ENCODE data around the gene P2RY12.

DNA sequence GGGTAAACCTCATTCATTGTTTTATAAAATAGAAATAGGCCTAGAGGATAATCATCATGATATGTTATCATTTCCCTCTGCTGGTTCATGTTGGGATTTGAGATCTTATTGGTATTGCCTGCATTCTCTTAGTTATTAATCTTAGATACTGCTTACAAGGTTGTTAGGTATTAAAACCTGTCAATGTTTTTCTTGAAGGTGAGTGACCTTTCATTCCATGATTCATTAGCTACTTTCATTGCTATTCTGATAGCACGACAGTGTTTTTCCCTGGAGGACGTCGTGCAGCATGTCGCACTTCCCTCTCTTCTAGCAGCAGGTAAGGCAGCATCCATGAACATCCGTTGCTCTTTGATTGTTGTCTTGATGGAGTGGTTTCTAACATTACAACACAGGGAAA is 17.1 kb downstream of the P2RY12 start:
- TF ChIP-seq, protein P1, sequence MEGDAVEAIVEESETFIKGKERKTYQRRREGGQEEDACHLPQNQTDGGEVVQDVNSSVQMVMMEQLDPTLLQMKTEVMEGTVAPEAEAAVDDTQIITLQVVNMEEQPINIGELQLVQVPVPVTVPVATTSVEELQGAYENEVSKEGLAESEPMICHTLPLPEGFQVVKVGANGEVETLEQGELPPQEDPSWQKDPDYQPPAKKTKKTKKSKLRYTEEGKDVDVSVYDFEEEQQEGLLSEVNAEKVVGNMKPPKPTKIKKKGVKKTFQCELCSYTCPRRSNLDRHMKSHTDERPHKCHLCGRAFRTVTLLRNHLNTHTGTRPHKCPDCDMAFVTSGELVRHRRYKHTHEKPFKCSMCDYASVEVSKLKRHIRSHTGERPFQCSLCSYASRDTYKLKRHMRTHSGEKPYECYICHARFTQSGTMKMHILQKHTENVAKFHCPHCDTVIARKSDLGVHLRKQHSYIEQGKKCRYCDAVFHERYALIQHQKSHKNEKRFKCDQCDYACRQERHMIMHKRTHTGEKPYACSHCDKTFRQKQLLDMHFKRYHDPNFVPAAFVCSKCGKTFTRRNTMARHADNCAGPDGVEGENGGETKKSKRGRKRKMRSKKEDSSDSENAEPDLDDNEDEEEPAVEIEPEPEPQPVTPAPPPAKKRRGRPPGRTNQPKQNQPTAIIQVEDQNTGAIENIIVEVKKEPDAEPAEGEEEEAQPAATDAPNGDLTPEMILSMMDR (IDR thresholded peaks at IDR 0.05; ENCODE audit: low read depth, low read length), result no peak
- TF ChIP-seq EZH2phosphoT487 (IDR thresholded peaks at IDR 0.05; ENCODE audit: low read depth), result no peak

Measured in OCI-LY3 (cell line).